C4-2B (cell line): Measurements from ENCODE around the gene TYROBP.

Experiments used
- CTCF ChIP-seq: fragments of 450-650 bp; conservative IDR thresholded peaks from 2 replicates; pipeline ENCODE4 v1.5.1; 2017; ENCODE audit warnings: mild to moderate bottlenecking
- ZFX ChIP-seq: fragments of 450-650 bp; IDR thresholded peaks from 2 replicates; pipeline ENCODE4 v1.6.1; 2017

GRCh38 chr19:35879068-35879467, 29.0 kb downstream of the TYROBP start:
- no peak for TF ChIP-seq CTCF
- no peak for TF ChIP-seq ZFX
